ENCODE measurements around the gene TRIP10.

The TRIP10 gene

DNA sequence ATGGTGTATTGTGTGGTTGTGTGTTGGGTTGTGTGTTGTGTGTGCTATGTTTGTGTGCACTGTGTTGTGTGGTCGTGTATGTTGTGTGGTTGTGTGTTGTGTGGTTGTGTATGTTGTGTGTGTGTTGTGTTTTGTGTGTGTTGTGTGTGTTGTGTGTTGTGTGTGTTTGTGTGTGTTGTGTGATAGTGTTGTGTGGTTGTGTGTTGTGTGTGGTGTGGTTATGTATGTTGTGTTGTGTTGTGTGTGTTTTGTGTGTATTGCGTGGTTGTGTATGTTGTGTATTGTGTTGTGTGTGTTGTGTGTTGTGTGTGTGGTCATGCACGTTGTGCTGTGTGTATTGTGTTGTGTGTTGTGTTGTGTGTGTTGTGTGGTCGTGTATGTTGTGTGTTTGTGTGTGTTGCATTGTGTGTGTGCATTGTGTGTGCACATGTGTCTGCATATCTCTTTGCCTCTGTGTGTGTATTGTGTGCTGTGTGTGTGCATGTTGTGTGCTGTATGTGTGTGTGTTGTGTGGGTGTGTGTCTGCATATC, 22.0 kb upstream of the TRIP10 start:
- TF ChIP-seq GATA3 (IDR thresholded peaks at IDR 0.05; ENCODE audit: low read depth, low read length) (no peak), GATA2 (IDR thresholded peaks at IDR 0.05; ENCODE audit: low read depth, low read length) (no peak)

DNA sequence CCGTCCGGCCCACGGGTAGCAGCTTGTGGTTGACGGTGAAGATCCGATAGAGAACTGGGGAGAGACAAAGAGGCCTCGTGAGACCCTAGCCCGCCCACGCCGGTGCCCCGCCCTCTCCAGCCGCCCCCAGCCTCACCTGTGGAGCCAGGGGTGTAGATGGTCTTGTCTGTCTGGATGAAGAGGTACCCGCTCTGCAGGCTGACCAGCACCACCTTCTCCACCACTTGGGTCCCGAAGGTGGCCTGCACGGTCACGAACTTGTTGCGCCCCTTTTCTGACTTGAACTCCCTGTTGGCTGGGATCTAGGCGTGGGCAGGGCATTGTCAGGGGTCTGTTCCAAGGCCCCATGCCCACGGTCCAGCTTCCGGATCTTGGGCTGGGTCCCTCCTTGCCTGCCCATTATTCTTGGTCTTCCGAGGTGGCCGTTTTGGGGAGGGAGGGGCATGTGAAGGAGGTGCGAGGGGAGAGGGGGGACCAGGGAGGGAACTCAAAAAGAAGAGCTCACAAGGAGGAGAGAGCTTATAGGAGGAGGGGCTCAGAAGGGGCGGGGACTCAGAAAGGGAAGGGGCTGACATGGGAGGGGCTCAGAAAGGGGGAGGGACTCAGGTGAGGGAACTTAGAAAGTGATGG, 21.3 kb upstream of the TRIP10 start:
- TF ChIP-seq GATA2 (IDR thresholded peaks at IDR 0.05; ENCODE audit: low read depth, low read length) (no peak), GATA3 (IDR thresholded peaks at IDR 0.05; ENCODE audit: low read depth, low read length) (no peak)

DNA sequence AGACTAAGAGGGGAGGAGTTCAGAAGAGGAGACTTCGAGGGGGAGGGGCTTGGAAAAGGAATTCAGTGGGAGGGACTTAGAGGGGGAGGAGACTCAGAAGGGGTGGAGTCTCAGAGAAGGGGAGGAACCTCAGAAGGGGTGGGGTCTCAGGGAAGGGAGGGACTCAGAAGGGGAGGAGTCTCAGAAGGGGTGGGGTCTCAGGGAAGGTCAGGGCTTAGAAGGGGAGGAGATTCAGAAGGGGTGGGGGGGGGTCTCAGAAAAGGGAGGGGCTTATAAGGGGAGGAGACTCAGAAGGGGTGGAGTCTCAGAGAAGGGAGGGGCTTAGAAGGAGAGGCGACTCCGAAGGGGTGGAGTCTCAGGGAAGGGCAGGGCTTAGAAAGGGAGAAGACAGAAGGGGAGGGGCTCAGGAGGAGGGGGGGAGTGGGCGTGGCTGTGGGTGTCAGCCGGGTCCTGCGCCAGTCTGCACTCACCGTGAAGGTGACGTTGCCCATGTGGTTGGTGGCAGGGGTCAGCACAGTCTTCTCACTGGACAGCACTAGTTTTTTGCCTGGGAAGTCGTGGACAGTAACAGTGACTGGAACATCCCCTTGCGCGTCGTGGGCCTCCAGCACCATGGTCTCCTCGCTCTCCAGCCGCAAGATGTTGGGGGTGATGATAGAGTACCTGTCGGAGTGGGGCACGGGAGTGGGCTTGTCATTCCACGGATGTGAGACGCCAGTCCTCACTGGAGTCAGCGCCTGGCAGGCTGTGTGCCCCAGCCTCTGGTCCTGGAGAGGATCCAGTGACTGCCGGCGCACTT, 20.5 kb upstream of the TRIP10 start:
- no peak for TF ChIP-seq GATA3 (IDR thresholded peaks at IDR 0.05; ENCODE audit: low read depth, low read length)
- no peak for TF ChIP-seq GATA2 (IDR thresholded peaks at IDR 0.05; ENCODE audit: low read depth, low read length)

DNA sequence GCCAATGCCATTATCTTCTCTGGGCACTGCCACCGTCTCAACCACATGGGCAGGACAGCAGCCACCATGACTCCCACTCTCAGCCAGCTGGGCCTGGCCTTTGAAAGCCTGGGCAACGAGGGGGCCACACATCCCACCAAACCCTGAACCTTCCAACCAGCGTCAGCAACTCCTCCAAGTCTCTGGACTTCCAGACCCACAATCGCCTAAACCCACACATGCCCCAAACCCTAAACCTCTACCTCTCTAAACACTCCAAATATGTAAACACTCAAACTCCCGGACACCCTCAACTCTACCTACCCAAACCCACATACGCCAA, 20.0 kb upstream of the TRIP10 start:
- no peak for TF ChIP-seq GATA2 (IDR thresholded peaks at IDR 0.05; ENCODE audit: low read depth, low read length)
- TF ChIP-seq GATA3 (IDR thresholded peaks at IDR 0.05; ENCODE audit: low read depth, low read length), result no peak

DNA sequence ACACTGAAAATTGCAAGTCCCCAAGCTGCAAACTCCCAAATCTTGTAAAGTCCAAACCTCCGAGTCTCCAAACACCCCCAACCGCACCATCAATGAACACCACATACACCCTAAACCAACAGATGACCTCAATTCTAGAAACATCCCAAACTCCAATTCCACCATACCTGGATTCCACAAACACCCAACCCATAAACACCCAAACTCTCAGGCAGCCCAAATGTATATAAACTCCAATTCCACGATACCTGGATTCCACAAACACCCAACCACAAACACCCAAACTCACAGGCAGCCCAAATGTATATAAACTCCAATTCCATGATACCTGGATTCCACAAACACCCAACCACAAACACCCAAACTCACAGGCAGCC, 19.5 kb upstream of the TRIP10 start:
- TF ChIP-seq GATA3 (IDR thresholded peaks at IDR 0.05; ENCODE audit: low read depth, low read length) (no peak), GATA2 (IDR thresholded peaks at IDR 0.05; ENCODE audit: low read depth, low read length) (no peak)

DNA sequence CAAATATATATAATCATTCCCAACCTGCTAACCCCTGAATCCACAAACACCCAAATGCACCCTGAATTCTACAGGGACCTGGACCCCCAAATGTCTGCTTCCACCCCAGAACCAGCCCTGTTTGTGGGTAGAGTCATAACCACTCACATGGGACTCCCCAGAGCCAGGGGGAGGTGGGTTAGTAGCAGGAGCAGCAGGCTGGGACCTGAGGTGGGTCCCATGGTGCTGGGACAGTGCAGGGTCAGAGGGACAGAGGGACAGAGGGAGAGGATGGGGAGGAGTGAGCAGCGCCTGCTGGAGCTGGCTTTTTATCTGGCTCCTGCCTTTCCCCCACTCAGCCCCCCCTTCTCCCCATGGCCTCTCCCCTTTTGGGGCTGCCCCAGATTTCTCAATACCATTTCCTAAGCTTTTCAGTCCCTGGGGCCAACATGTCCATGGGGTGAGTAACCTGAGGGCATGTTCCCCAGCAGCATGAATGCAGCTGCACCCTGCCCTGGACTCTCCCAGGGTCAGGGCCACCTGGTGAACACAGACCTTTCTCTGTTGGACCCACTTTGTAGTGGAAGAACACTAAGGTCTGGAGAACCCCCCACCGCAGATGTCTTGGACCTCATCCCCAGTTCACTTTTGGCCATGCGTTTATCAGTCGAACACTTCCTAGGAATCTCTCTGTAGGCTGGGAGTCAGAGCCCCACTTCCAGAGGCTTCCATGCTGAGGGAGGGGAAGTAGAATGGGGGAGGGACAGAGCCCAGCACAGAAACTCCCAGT, 18.9 kb upstream of the TRIP10 start, which contains the start of gene C3:
Gene C3 (minus strand): TSS at position 282 of the 769 bp plus-strand sequence. CDS start 61 bp downstream, at position 221.
- no peak for TF ChIP-seq GATA3 (IDR thresholded peaks at IDR 0.05; ENCODE audit: low read depth, low read length)
- TF ChIP-seq GATA2 (IDR thresholded peaks at IDR 0.05; ENCODE audit: low read depth, low read length), result no peak

DNA sequence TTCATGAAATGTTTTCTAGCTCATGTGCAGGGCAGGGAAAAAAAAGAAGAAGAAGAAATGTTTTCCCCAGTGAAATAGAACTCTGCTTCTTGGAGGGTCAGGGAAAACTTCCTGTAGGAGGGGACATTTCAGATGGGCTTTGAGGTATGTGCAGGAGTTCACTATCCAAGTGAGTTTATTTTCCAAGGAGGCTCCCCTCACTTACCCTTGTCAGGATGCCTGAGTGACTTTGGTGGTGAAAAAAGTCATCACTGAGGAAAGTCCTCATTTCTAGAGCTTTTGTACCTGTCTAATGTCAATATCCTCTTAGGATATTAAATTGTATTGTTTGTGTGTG, 18.4 kb upstream of the TRIP10 start:
- no peak for TF ChIP-seq GATA3 (IDR thresholded peaks at IDR 0.05; ENCODE audit: low read depth, low read length)
- no peak for TF ChIP-seq GATA2 (IDR thresholded peaks at IDR 0.05; ENCODE audit: low read depth, low read length)

DNA sequence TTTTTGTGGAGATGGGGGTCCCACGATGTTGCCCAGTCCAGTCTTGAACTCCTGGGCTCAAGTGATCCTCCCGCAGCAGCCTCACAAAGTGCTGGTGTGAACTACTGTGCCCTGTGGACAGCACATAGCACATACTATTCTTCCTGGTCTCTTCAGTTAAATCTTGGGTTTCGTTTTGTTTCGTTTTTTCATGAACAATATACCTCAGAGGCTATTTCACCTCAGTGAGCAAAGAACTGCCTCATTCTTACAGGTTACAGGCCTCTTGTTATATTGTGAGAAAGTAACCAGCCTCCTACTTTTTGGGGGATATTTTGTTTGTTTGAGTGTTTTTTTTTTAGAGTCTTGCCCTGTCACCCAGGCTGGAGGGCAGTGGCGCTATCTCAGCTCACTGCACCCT, 17.7 kb upstream of the TRIP10 start:
- TF ChIP-seq GATA2 (IDR thresholded peaks at IDR 0.05; ENCODE audit: low read depth, low read length), result no peak
- no peak for TF ChIP-seq GATA3 (IDR thresholded peaks at IDR 0.05; ENCODE audit: low read depth, low read length)

DNA sequence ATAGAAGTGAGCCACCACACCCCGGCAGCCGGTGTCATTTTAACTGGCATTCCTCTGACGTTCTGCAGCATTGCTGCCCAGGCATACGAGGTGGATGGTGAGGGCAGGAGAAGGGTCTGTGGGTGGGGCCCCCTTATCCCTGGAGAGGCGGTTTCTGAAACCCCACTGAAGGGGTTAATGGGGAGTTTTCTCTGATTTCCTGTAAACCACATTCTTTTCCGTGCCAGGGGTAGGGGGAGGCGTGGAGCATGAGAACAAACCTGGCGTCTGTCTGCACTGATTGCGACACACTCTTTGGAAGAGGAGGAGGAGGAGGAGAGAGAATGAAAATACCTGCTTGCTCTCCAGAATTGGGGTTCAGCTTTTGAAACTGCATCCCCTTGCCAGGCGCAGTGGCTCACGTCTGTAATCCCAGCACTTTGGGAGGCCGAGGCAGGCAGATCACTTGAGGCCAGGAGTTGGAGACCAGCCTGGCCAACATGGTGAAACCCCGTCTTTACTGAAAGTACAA, 16.3 kb upstream of the TRIP10 start:
- TF ChIP-seq GATA2 (IDR thresholded peaks at IDR 0.05; ENCODE audit: low read depth, low read length), result no peak
- TF ChIP-seq GATA3 (IDR thresholded peaks at IDR 0.05; ENCODE audit: low read depth, low read length), result no peak

DNA sequence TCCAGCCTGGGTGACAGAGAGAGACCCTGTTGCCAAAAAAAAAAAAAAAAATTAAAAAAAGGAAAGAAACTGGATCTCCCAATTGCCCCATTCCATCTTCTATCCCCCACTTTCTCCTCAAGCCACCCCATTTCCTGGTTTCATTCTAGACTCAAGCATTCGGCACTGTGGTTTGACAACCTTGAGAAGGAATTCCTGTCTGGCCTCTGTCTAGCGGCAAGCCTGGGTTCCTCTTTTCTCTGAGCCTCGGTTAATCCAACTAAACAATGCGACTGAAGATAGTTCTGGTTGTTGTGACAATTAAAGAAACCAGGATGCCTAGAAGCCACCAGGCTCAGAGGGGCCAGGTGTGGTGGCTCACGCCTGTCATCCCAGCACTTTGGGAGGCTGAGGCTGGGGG, 15.7 kb upstream of the TRIP10 start:
- TF ChIP-seq GATA2 (IDR thresholded peaks at IDR 0.05; ENCODE audit: low read depth, low read length) (no peak), GATA3 (IDR thresholded peaks at IDR 0.05; ENCODE audit: low read depth, low read length) (no peak)

DNA sequence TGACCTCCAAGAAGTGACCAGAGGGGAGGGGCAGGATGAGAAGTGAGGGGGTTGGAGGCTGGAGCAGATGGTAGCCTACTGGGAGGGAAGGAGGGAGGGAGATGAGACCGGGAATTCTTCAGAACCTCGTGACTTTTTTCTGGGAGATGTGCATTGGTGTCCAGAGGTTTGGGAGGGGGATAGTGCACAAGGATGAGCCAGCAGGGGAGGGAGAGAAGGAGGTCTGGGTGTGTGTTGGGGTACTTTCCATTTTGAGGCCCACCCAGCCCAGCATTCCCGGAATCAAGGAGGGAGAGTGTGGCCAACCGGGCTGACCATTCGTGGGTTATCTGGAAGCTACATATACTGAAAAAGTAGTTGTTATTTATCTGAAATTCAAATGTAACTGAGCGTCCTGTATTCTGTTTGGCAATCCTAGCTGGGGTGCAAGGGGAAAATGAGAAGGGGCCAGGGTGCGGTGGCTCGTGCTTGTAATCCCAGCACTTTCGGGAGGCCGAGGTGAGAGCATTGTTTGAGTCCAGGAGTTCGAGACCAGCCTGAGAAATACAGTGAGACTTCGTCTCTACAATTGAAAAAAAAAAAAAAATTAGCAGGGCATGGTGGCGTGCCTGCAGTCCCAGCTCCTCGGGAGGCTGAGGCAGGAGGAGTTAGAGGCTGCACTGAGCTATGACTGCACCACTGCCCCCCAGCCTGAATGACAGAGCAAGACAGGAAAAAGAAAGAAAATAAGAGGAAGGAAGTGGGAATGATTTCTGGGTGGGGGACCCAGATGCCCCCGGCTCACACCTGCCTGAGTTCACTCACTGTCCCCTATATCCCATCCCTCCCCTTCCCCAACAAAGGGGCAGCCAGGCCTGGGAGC, 14.6 kb upstream of the TRIP10 start:
- no peak for TF ChIP-seq GATA2 (IDR thresholded peaks at IDR 0.05; ENCODE audit: low read depth, low read length)
- no peak for TF ChIP-seq GATA3 (IDR thresholded peaks at IDR 0.05; ENCODE audit: low read depth, low read length)

DNA sequence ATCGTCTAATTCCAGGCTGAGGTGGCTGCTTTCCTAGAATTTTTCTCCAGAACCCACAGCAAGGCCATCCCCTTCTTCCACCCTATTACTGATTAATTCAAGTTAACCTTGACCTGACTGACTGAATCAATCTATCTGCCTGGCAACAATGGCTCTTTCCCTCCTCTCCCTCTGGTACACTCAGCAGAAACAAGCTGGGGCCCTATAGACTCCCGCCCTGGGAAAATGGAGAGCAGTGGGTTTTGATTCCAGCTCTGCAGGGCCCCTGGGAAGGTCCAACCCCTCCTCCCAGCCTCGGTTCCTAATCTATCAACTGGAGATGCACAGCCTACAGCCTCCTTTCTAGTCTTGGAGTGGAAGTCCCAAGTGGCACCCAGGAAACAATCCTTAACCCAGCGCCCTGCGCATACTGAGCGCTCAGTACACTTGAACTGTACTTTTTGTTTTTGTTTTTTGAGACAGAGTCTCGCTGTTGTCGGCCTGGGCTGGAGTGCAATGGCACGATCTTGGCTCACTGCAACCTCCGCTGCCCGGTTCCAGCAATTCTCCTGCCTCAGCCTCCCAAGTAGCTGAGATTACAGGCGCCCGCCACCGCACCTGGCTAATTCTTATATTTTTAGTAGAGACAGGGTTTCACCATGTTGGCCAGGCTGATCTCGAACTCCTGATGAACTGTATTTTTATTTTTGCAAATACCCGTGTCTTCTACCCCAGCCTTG, 13.8 kb upstream of the TRIP10 start:
- TF ChIP-seq GATA2 (IDR thresholded peaks at IDR 0.05; ENCODE audit: low read depth, low read length) (no peak), GATA3 (IDR thresholded peaks at IDR 0.05; ENCODE audit: low read depth, low read length) (no peak)

DNA sequence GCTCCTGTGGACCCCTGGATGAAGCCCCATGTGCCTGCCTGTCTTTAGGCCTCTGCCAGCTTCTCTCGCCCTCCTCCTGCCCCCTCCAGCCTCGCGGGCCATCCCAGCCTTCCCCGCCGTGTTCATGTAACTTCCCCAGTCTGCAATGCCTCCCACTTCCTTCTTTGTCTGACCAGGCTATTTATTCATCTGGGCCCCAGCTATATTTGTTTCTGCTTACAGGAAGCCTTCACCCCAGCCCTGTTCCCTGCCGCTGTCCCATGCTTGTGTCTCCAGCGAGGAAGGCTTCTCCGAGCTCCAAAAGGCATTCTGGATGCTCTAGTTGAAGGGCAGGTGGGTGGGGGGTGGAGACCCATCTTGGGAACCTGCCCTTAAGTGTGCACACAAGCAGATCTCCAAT, 11.1 kb upstream of the TRIP10 start:
- TF ChIP-seq GATA2 (IDR thresholded peaks at IDR 0.05; ENCODE audit: low read depth, low read length) (no peak), GATA3 (IDR thresholded peaks at IDR 0.05; ENCODE audit: low read depth, low read length) (no peak)
